ENCODE measurements around the gene DDB1. TPM values are rescaled to one million over a fixed set of nuclear protein-coding genes. Genes with fewer than 3 reads are reported as not detected.

The DDB1 gene
- total RNA-seq, 1 donor from 2014 or later, result 188 TPM

GRCh38 chr11:61273178-61274078, 59.5 kb downstream of the DDB1 start:
- H3K27ac Mint-ChIP-seq (ENCODE audit: unreplicated experiment), result no peak overlapping the region
- no peak for TF ChIP-seq CTCF (IDR thresholded peaks at IDR 0.05)

DNA sequence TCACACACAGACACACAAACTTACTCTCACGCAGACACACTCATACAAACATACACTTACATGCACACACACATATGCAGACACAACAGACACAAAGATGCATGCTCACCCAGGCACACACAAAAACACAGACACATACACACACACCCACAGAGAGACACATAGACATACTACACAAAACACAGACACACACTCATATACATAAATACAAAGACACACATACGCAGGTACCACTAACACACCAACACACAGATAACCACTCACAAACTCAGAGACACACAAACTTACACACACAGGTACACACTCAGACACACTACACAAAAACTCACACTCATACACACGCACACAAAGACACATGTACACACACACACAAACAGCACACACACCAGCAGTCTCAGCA, 60.2 kb downstream of the DDB1 start:
- peaks cover 5% of the 10 kb centered on the region for H3K36me3 Mint-ChIP-seq (ENCODE audit: low read depth)
- no peak for DNase-seq (ENCODE audit: low spot score)
- no peak for TF ChIP-seq CTCF (IDR thresholded peaks at IDR 0.05)
- no peaks in the 10 kb centered on the region for H3K9me3 Mint-ChIP-seq (ENCODE audit: low read depth)
- H3K4me1 Mint-ChIP-seq (ENCODE audit: low read depth), result no peaks in the 10 kb centered on the region
- no peak overlapping the region for H3K4me3 Mint-ChIP-seq (ENCODE audit: unreplicated experiment)
- H3K27me3 Mint-ChIP-seq (ENCODE audit: low read depth), result no peaks in the 10 kb centered on the region
- no peak overlapping the region for H3K27ac Mint-ChIP-seq (ENCODE audit: unreplicated experiment)

More at GRCh38 chr11:61273178-61274078, 59.5 kb downstream of the DDB1 start:
- peaks cover 3% of the 10 kb centered on the region for H3K4me1 Mint-ChIP-seq (ENCODE audit: low read depth)
- no peak for DNase-seq (ENCODE audit: low spot score)
- no peaks in the 10 kb centered on the region for H3K9me3 Mint-ChIP-seq (ENCODE audit: low read depth)
- H3K4me3 Mint-ChIP-seq (ENCODE audit: unreplicated experiment), result no peak overlapping the region
- no peaks in the 10 kb centered on the region for H3K27me3 Mint-ChIP-seq (ENCODE audit: low read depth)
- peaks cover 9% of the 10 kb centered on the region for H3K36me3 Mint-ChIP-seq (ENCODE audit: low read depth)

DNA sequence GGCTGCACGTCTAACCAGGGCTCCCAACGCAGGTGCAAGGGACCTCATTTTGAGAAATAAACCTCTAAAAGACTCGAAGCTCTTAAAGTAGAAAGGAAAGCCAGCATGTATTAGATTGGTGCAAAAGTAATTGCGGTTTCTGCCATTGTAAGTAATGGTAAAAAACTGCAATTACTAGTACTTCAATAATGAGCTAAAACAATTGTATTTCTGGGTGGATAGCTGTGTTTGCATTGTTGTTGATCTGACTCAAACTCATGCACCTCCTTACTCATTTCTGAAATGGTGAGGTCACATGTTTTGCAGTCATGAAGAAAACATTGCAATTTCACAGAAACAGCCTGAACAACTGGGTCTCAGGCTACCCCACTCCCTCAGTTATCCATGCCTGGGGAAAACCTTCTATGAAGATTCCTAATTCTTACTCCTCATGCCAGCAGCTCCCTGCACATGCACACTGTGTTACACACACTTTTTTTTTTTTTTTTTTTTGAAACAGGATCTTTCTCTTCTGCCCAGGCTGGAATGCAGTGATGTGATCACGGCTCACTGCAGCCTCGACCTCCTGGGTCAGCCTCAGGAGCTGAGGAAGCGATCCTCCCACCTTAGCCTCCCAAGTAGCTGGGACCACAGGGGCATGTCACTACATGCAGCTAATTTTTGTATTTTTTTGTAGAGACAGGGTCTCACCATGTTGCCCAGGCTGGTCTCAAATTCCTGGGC, 62.4 kb downstream of the DDB1 start:
- Mint-ChIP-seq H3K4me1 (ENCODE audit: low read depth) (peaks cover 3% of the 10 kb centered on the region), H3K4me3 (ENCODE audit: unreplicated experiment) (no peak overlapping the region), H3K27me3 (ENCODE audit: low read depth) (no peaks in the 10 kb centered on the region), H3K27ac (ENCODE audit: unreplicated experiment) (no peak overlapping the region), H3K9me3 (ENCODE audit: low read depth) (no peaks in the 10 kb centered on the region), H3K36me3 (ENCODE audit: low read depth) (peaks cover 4% of the 10 kb centered on the region)
- DNase-seq (ENCODE audit: low spot score), result no peak
- no peak for TF ChIP-seq CTCF (IDR thresholded peaks at IDR 0.05)

DNA sequence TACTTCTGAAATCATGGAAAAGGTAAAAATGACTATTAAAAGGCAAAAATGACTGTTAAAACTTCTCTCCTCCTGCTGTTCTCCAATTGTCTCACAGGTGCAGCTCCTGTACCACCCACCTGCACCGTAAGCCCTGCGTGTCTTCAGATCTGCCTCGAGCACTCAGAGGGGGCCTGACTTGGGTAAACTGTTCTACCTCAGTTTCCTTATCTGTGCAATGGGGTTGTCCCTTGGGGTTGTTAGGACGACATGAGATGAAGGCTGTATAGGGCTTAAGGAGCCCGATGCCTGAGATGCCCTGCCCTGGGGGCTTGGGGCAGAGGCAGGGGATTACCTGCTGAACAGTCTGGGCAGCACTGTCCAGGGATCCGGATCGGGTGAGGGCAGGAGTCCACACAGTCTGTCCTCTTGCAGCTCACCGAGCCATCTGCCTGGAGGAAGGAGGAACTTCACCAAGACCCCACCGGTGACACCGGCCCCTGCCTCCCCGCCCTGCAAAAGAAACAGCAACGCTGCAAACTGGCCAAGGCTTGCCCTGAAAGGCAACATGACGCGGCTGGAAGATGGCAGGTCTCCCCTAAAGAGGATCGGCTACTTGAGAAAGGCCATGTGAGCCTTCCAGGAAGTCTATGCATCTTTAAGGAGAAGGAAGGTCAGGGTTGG, 64.2 kb downstream of the DDB1 start:
- no peak for DNase-seq (ENCODE audit: low spot score)
- Mint-ChIP-seq H3K36me3 (ENCODE audit: low read depth) (peaks cover 7% of the 10 kb centered on the region), H3K4me1 (ENCODE audit: low read depth) (peaks cover 3% of the 10 kb centered on the region), H3K9me3 (ENCODE audit: low read depth) (no peaks in the 10 kb centered on the region), H3K27ac (ENCODE audit: unreplicated experiment) (no peak overlapping the region), H3K4me3 (ENCODE audit: unreplicated experiment) (no peak overlapping the region), H3K27me3 (ENCODE audit: low read depth) (no peaks in the 10 kb centered on the region)
- TF ChIP-seq CTCF (IDR thresholded peaks at IDR 0.05), result no peak

DNA sequence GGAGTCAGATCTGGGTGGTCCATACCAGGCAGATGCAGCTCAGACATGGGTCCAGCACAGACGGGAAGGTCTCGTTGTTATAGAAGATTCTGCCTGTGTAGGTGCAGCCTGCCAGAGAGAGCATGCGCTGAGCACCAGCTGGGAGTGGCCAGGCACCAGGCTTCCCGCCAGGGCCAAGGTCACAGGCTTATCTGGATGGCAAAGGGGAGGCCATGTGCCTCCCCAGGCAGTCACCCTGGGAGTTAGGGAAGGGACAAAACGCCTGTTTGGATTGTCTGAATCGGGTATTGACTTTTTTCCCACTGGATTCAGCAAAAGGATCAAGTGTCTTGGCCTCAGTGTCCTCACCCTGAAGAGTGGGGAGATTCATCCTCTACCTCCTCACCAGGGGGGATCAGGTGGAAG, 65.5 kb downstream of the DDB1 start:
- no peak overlapping the region for H3K4me3 Mint-ChIP-seq (ENCODE audit: unreplicated experiment)
- DNase-seq (ENCODE audit: low spot score), result no peak
- no peaks in the 10 kb centered on the region for H3K27me3 Mint-ChIP-seq (ENCODE audit: low read depth)
- no peak overlapping the region for H3K27ac Mint-ChIP-seq (ENCODE audit: unreplicated experiment)
- peaks cover 3% of the 10 kb centered on the region for H3K4me1 Mint-ChIP-seq (ENCODE audit: low read depth)
- no peak for TF ChIP-seq CTCF (IDR thresholded peaks at IDR 0.05)
- H3K36me3 Mint-ChIP-seq (ENCODE audit: low read depth), result peaks cover 11% of the 10 kb centered on the region
- no peaks in the 10 kb centered on the region for H3K9me3 Mint-ChIP-seq (ENCODE audit: low read depth)
